ENCODE results near the gene ASTN2.

The ASTN2 gene

DNA sequence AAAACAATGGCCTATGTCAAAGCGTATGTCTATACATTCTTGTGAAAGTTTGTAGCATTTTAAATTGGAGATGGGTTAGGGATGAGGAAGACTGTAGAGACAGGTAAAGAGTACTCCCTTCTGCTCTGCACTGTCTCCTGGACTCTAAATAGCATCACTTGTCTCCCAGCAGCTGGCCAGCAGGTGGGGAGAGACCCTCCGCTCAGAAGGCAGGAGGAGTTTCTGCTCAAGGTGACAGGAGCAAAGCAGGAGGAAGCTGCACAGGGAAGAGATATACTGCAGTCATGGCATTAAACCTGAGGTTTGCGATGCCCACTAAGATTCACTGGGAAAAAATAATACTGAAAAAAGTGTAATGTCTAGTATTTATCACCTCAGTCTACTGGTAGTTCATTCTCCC is 10.7 kb upstream of the ASTN2 start:
- no peak for DNase-seq (ENCODE audit: extremely low spot score)
- ChIA-PET POLR2A (no interaction called here), CTCF (interaction anchor here (0.9 kb wide), 1 partner anchor 19 kb away, joined by 4 read pairs; no protein-coding TSS in a partner anchor)
- no peak for TF ChIP-seq CTCF (IDR thresholded peaks at IDR 0.05; ENCODE audit: control extremely low read depth, extremely low read depth, low read depth, missing control alignments)

DNA sequence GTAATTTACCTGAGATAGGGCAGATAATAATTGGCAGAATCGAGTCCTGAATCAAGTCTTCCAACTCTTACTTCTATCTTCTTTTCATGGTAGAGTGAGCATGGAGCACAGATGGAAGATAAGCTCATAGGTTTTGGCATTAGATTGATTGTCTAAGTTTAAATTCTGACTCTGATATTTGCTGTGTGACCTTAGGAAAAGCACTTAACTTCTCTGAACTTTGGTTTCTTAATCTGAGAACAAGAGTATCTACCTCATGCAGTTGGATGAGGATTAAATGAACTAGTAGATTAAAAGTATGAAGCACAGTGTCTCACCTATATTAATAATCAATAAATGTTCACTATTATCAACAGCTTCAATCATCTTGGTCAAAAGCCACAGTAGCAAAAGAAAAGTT is 9.4 kb upstream of the ASTN2 start:
- ChIA-PET POLR2A (no interaction called here), CTCF (interaction anchor here (0.8 to 2.4 kb wide), 3 partner anchors 14 to 18 kb away, joined by 3 to 8 read pairs (median 4); no protein-coding TSS in a partner anchor)
- DNase-seq (ENCODE audit: extremely low spot score) = no peak
- no peak for TF ChIP-seq CTCF (IDR thresholded peaks at IDR 0.05; ENCODE audit: control extremely low read depth, extremely low read depth, low read depth, missing control alignments)

GRCh38 chr9:117418111-117418510 is 3.3 kb upstream of the ASTN2 start:
- POLR2A ChIA-PET = no interaction called here
- TF ChIP-seq CTCF (IDR thresholded peaks at IDR 0.05; ENCODE audit: control extremely low read depth, extremely low read depth, low read depth, missing control alignments) = no peak
- no peak for DNase-seq (ENCODE audit: extremely low spot score)
- CTCF ChIA-PET = no interaction called here

- DNase-seq (ENCODE audit: extremely low spot score) = no peak
- ChIA-PET CTCF (no interaction called here), POLR2A (no interaction called here)
- no peak for TF ChIP-seq CTCF (IDR thresholded peaks at IDR 0.05; ENCODE audit: control extremely low read depth, extremely low read depth, low read depth, missing control alignments)
Observed at GRCh38 chr9:117416856-117417255, 2.0 kb upstream of the ASTN2 start.

DNA sequence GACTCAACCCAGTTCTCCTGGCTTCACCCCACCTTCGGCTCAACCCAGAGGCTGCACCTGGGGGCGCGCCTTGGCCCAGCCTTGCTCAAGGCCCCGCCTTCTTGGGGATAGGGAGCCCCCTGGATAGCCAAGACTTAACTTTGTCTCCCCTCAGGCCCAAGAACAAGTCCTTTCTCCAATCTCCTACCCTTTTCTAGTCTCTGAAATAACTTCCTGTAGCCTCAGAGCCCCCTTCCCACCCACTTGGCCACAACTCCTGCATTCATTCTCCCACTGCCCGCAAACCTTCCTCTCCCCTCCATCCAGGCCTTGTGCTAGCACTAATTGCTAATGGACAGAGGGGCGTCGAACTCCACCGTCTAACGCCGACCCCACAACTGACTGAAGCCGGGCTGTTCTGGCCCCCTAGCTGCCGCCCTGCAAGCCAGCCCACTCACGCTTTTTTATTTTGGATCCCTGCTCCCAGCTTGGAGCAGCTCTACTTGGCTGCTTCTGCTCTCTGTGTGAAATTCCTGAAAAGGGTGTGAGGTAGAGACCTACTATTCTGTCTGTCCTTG is 579 bp upstream of the ASTN2 start:
- TF ChIP-seq CTCF (IDR thresholded peaks at IDR 0.05; ENCODE audit: control extremely low read depth, extremely low read depth, low read depth, missing control alignments) = no peak
- POLR2A ChIA-PET = no interaction called here
- peak; percentile 11 for DNase-seq (ENCODE audit: extremely low spot score)
- CTCF ChIA-PET = no interaction called here

DNA sequence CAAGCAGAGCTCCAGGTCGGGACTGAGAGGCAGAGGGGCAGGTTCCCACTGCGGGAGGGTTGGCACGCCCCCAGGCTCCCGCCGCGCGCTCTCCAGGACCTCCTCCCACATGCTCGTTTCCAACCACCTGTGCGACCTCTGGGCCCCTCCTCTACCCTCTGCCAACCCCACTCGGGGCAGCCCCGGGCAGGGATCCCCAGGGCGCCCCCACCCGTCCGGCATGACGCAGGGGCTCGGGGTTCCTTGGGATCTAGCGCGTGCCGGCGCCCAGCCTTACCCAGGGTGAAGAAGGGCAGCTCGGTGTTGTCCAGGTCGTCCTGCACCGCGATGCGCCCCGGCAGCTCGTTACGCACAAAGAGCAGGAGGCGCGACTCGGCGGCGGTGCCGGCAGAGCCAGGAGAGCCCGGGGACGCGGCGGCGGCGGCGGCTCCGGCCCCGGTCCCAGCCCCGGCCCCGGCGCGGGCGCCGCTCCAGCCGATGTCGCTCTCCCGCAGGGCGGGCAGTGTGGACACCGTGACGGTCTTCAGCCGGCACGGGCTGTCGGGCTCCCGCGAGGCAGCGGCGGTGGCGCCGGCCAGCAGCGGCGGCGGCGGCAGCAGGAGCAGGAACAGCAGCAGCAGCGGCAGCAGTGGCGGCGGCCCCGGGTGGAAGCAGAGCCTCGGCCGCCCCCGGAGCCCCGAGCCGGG is 494 bp downstream of the ASTN2 start:
- TF ChIP-seq CTCF (IDR thresholded peaks at IDR 0.05; ENCODE audit: control extremely low read depth, extremely low read depth, low read depth, missing control alignments) = no peak
- CTCF ChIA-PET = interaction anchor here (1.8 to 5.8 kb wide), 2 partner anchors 11 to 677 kb away, joined by 7 to 29 read pairs; no protein-coding TSS in a partner anchor
- POLR2A ChIA-PET = no interaction called here
- DNase-seq (ENCODE audit: extremely low spot score) = peak; percentile 13

All from GM10248 (cell line).